GM21717 (cell line): ENCODE measurements around the gene PLPPR2.
A peak's percentile ranks its signal among the peaks of the same experiment; 100 is the strongest.
"Not testable (repeated sequence)": the region's sequence is repeated elsewhere in the genome, so short reads cannot be mapped to it uniquely, and the experiment has no call there.

Experiments
- ATAC-seq: cut with Tn5 transposase; IDR thresholded peaks from one replicate; pipeline ENCODE4 v1.9.1; 2021; ENCODE audit warnings: mild to moderate bottlenecking, moderate library complexity; ENCODE audit not compliant: unreplicated experiment

PLPPR2 gene

GRCh38 chr19:11370744-11371143, 15.5 kb downstream of the PLPPR2 start:
- ATAC-seq, result no peak

GRCh38 chr19:11373166-11373884, 18.1 kb downstream of the PLPPR2 start:
- no peak for ATAC-seq

GRCh38 chr19:11373885-11374432, 18.7 kb downstream of the PLPPR2 start:
- ATAC-seq, result no peak

- ATAC-seq, result peak; percentile 77
Observed at GRCh38 chr19:11374433-11375142, 19.4 kb downstream of the PLPPR2 start, which contains the start of gene SWSAP1. TSS of gene SWSAP1 (plus strand) at chr19:11374666. CDS start at chr19:11374681, 15 bp downstream.

- no peak for ATAC-seq
Observed at GRCh38 chr19:11375143-11375948, 20.1 kb downstream of the PLPPR2 start.

- no peak for ATAC-seq
Observed at GRCh38 chr19:11377237-11377636, 22.0 kb downstream of the PLPPR2 start.

GRCh38 chr19:11377756-11378155, 22.5 kb downstream of the PLPPR2 start:
- no peak for ATAC-seq

GRCh38 chr19:11378319-11379189, 23.3 kb downstream of the PLPPR2 start:
- ATAC-seq, result no peak

- not testable (repeated sequence) for ATAC-seq
Observed at GRCh38 chr19:11379269-11379845, 24.1 kb downstream of the PLPPR2 start.

GRCh38 chr19:11379857-11380350, 24.7 kb downstream of the PLPPR2 start:
- no peak for ATAC-seq

- peak; percentile 64 for ATAC-seq
Observed at GRCh38 chr19:11380653-11381537, 25.7 kb downstream of the PLPPR2 start.

GRCh38 chr19:11382898-11383705, 27.9 kb downstream of the PLPPR2 start:
- no peak for ATAC-seq

GRCh38 chr19:11383706-11384048, 28.4 kb downstream of the PLPPR2 start:
- no peak for ATAC-seq

GRCh38 chr19:11384778-11385129, 29.5 kb downstream of the PLPPR2 start:
- no peak for ATAC-seq

- no peak for ATAC-seq
Observed at GRCh38 chr19:11387162-11388034, 32.2 kb downstream of the PLPPR2 start.

- ATAC-seq, result no peak
Observed at GRCh38 chr19:11390359-11390758, 35.1 kb downstream of the PLPPR2 start.
